HG03196 (cell line): ENCODE results near the gene HAP1.
"Not testable (repeated sequence)": the region's sequence is repeated elsewhere in the genome, so short reads cannot be mapped to it uniquely, and the experiment has no call there.

Experiments used
- ATAC-seq: cut with Tn5 transposase; IDR thresholded peaks from one replicate; pipeline ENCODE4 v1.9.1; 2021; ENCODE audit not compliant: unreplicated experiment

Gene HAP1

GRCh38 chr17:41691031-41691777, 43.2 kb downstream of the HAP1 start:
- no peak for ATAC-seq

DNA sequence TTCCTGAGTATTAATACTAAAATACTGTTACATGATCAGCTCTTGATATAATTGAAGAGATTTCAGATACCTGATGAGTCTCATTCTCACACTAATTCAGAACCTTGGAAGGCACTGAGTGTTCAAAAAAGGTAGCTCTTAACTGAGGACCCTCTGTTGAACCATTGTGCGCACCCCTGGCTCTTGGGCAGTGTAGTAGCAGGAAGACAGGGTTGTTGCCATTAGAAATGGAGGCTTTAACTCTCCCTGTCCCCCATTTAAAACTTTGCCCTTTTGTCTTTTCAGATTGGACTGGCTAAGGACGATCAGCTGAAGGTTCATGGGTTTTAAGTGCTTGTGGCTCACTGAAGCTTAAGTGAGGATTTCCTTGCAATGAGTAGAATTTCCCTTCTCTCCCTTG, 43.9 kb downstream of the HAP1 start:
- ATAC-seq: no peak

- no peak for ATAC-seq
Observed at GRCh38 chr17:41689497-41690299, 44.7 kb downstream of the HAP1 start.

DNA sequence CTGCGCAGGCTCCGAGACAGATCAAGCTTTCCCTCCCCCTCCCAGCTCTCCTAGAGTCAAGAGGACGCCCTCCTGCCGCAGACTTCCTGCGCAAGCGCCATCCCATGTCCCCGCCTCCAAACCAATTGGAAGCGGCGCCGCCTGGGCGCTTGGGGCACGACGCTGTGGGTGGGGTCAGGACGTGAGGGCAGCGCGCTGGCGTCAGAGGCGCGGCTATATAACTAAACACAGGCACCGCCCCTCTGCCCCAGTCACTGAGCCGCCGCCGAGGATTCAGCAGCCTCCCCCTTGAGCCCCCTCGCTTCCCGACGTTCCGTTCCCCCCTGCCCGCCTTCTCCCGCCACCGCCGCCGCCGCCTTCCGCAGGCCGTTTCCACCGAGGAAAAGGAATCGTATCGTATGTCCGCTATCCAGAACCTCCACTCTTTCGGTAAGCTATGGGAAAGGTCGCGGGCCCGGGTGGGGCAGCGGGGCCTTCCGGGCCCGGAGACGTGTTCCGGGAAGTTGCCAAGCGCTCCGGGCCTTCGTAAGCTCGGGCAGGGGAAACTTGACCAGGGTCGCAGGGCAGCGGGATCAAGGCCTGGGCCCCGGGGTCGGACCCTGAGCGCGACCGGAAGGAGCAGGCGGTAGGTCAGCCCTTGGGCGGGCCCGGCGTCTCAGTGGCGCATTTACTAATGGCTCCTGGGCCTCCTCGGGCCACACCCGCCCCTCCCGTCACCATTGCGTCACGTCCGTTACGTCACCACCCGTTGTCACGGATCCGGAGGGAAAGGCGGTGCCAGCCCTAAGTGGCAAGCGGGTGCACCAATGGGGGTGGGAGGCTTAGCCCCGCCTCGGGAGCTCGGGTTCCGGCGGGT, 45.6 kb downstream of the HAP1 start, which contains the start of gene EIF1:
EIF1 (plus strand) TSS at position 245 of the 856 bp plus-strand sequence; CDS start at position 399, 154 bp downstream.
- ATAC-seq: peak; percentile 70

- no peak for ATAC-seq
Observed at GRCh38 chr17:41687828-41688640, 46.4 kb downstream of the HAP1 start.

GRCh38 chr17:41686281-41686680, 48.2 kb downstream of the HAP1 start:
- no peak for ATAC-seq

GRCh38 chr17:41685753-41686152, 48.7 kb downstream of the HAP1 start:
- not testable (repeated sequence) for ATAC-seq

GRCh38 chr17:41684035-41684434, 50.4 kb downstream of the HAP1 start:
- no peak for ATAC-seq

DNA sequence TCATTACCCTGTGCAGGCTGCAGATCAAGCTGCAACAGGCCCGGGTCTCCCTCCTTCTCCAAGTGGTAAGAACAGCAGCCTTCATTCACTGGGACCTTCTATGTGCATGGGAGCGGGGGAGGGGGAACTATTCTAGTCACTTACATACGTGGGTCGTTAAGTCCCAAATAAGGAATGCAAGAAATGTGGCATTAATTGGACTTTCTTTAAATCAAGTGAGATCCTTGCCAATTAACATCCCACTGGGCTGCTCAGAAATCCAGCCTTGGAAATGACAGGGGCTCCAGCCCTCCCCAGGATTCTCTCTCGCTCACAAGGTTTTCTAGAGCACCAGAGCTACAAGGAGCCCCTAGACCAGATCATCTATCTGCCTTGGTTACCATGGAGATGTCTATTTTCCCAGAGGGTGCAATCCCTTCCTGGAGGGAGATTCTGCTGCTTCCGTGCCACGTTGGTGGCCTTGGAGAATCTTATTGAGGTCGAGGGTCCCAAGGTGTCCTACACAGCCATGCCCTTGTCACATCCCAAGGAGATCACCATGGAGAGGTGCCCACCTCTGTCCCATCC, 50.9 kb downstream of the HAP1 start:
- no peak for ATAC-seq

GRCh38 chr17:41682631-41683030, 51.8 kb downstream of the HAP1 start:
- no peak for ATAC-seq

- ATAC-seq: no peak
Observed at GRCh38 chr17:41681776-41682175, 52.7 kb downstream of the HAP1 start.

DNA sequence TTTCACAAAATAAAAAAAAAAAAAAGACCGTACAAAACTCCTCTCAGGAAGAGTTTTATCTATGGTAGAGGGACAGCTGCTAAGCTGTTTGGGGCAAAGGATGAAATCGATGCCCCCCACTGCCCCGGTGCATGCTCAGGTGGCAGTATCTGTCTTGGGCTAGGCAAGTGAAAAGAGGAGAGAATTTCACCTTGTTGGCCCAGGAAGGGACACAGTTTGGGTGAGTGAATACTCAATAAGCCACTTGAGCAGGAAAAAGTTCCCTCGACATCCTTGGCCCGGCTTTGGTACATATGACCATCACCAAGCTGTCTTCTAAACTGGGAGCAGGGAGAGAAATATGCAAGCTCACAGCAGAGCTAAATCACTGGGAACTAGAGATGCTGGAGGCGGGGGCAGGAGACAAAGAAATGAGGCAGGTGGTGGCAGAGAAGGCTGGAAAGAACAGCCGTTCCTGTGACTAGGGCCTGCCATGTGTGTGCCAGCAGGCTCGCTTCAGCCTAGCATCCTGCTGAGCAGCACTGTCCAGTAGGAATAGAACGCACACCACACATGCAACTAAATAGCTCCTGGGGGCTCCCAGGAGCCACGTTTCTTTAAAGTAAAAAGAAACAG, 53.9 kb downstream of the HAP1 start:
- ATAC-seq: no peak

GRCh38 chr17:41679740-41680425, 54.6 kb downstream of the HAP1 start:
- ATAC-seq: no peak

DNA sequence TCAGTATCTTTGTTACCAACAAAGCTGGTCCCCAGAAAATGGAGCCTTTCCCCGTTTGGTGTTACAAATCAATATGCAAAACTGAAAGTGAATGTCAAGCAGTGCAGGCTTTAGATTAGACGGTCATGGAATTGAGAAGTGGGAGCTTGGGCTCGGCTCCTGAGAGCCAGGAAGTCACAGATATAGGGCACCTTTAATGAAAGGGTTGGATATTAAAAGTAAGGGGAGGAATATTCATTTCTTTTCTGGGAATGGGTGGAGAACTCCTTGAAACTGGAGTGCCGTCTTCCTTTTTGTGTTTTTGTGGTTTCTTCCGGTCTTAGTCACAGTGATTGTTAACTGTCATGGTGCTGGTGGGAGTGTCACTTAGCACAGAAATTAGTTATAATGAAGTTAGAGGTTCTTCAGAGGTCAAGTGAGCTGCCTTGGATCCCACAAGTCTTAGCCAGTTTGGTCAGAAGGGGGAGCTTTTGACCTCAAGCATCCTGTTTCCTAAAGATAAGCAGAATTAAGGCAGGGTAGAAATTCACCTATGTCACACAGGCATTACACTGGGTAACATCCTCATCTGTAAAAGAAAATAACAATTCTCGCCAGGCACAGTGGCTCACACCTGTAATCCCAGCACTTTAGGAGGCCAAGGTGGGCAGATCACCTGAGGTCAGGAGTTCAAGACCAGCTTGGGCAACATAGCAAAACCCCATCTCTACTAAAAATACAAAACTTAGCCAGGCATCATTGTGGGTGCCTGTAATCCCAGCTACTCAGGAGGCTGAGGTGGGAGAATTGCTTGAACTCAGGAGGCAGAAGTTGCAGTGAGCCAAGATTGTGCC, 55.3 kb downstream of the HAP1 start:
- ATAC-seq: peak; percentile 61

DNA sequence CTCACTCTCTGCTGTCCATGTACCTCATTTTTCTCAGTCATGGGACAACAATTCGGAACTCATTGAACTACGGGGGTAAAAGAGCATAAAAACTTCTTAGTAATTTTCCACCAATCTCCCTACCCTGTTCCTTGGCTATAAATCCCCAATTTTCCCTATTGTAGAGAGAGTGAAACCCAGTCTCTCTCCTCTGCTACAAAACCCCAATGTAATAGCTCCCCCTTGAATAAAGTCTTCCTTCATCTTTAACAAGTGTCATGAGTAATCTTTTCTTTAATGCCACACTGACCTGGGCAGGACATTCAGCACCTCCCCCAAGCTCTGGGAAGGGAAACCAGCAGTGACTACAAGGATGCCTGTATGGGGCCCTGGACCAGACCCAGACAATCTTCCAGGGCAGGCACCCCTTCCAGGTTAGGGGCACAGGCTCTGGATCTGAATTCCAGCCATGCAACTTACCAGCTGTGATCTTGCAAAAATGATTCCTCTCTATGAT, 56.0 kb downstream of the HAP1 start:
- peak; percentile 30 for ATAC-seq

DNA sequence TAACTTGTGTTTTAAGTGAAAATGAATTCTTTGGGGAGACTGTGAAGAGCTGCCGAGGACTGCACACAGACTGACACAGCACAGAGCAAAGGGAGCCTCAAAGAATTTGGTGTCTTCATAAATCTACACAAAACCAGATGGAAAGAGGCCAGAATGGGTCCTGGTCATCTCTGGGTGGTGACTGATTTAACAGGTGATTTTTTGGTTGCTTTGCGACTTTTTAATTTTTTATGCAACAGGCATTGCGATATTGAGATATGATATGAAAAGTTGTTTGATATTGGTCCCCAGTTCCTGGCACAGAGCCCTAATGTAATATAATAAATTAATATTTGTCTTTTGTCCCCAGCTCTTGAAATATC, 58.4 kb downstream of the HAP1 start:
- no peak for ATAC-seq

- ATAC-seq: not testable (repeated sequence)
Observed at GRCh38 chr17:41675157-41676057, 59.0 kb downstream of the HAP1 start.
